Stimulated activated CD4-positive, alpha-beta T cell treated with anti-CD3 and anti-CD28 coated beads, Interleukin-4, amount 100 ng/mL, for 1 hour (primary cell): Measurements from ENCODE around the gene ANGEL1.
A peak's percentile ranks its signal among the peaks of the same experiment; 100 is the strongest.

Experiments used
- DNase-seq: peaks from one replicate; pipeline ENCODE4 v3.0.0-alpha.2; 2020

The ANGEL1 gene

GRCh38 chr14:76812422-76813383 lies at the start of gene ANGEL1:
Gene ANGEL1 (minus strand): TSS chr14:76812882. CDS start chr14:76812827, 55 bp downstream.
- peak; percentile 96 for DNase-seq

GRCh38 chr14:76861574-76862255 lies 49.0 kb upstream of the ANGEL1 start:
- DNase-seq, result no peak

DNA sequence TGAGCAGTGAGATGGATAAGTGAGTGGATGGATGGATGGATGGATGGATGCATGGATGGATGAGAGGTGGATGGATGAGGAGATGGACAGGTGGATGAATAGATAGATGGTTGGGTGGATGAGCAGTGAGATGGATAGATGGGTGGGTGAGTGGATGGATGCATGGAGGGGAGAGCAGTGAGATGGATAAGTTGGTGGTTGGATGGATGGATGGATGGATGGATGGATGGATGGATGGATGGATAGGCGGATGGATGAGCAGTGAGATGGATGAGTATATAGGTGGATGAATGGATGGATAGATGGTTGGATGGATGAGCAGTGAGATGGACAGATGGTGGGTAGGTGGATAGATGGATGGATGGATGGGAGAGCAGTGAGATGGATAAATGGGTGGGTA lies 44.1 kb upstream of the ANGEL1 start:
- DNase-seq, result no peak

GRCh38 chr14:76855066-76855465 lies 42.4 kb upstream of the ANGEL1 start:
- DNase-seq, result no peak

- no peak for DNase-seq
Measured at GRCh38 chr14:76848879-76849278, 36.2 kb upstream of the ANGEL1 start.

- no peak for DNase-seq
Measured at GRCh38 chr14:76846331-76847047, 33.8 kb upstream of the ANGEL1 start.

GRCh38 chr14:76844223-76844622 lies 31.5 kb upstream of the ANGEL1 start:
- DNase-seq, result peak; percentile 61

DNA sequence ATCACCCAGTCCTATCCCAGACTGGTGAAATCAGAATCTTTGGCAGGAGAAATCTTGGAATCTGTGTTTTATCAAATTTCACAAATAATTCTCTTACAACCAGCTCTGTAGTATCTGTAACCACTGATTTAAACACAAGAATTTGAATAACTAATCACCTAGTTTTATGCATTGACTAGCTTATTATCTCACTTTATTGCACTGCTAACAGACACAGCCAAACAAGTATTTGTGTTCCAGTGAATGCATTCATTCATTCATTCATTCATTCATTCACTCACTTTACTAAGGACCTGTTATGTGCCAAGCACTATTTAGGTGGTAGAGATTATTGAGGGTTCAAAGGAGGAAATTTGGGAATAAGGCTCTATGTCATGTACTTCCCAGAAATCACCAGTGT lies 29.7 kb upstream of the ANGEL1 start:
- DNase-seq, result no peak

GRCh38 chr14:76837524-76837923 lies 24.8 kb upstream of the ANGEL1 start:
- no peak for DNase-seq

DNA sequence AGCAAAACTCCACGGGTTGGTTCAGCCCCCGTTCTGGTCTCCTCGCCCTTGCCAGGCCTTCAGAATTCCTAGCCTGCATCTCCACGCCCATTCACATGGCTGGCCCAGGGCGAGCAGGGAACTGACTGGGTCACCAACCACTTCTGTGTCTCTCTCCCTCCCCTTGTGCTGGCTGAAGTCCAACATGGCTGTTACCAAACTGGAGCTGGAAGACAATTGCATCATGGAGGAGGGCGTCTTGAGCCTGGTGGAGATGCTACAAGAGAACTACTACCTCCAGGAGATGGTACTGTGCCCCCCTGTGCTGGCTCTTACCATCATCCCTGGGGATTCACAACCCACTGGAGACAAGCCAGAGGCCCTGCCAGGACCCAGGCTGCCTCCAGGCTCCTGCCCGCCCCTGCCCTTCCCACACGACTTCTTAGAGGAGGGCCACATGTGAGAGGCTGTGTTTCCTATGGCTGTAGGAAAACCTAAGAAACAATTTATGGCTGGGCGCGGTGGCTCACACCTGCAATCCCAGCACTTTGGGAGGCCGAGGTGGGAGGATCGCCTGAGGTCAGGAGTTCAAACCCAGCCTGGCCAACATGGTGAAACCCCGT lies 23.4 kb upstream of the ANGEL1 start:
- DNase-seq, result no peak

GRCh38 chr14:76834241-76834661 lies 21.6 kb upstream of the ANGEL1 start:
- no peak for DNase-seq

- DNase-seq, result no peak
Measured at GRCh38 chr14:76833011-76833410, 20.3 kb upstream of the ANGEL1 start.

- DNase-seq, result no peak
Measured at GRCh38 chr14:76832503-76832988, 19.9 kb upstream of the ANGEL1 start.

- no peak for DNase-seq
Measured at GRCh38 chr14:76830556-76830955, 17.9 kb upstream of the ANGEL1 start.

GRCh38 chr14:76829650-76830421 lies 17.2 kb upstream of the ANGEL1 start:
- DNase-seq, result no peak

GRCh38 chr14:76829013-76829365 lies 16.3 kb upstream of the ANGEL1 start:
- no peak for DNase-seq

GRCh38 chr14:76828339-76829012 lies 15.8 kb upstream of the ANGEL1 start:
- no peak for DNase-seq

GRCh38 chr14:76827696-76828296 lies 15.1 kb upstream of the ANGEL1 start:
- no peak for DNase-seq

GRCh38 chr14:76826122-76826521 lies 13.4 kb upstream of the ANGEL1 start, which contains the start of gene LRRC74A:
Gene LRRC74A (plus strand): TSS chr14:76826408. CDS start chr14:76826698, 290 bp downstream.
- DNase-seq, result no peak

DNA sequence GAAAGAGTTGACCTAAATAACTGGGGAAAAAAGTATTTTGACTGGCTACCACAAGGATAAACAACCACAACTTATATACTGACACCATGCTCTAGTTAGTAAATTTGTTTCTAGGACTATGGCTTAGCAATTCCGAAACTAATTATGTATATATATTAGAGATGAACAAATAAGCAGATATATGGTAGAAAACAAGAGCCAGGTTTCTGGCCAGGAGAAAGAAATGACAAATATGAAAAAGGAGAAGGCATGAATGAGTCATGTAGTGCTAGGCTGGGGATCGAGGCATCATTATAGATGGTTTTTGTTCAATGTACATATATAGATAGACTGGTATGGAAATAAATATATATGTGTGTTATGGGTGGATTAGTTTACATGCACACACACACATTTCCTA lies 8.0 kb upstream of the ANGEL1 start:
- no peak for DNase-seq
